Karpas-422 (cell line): Measurements from ENCODE around the gene PRIMPOL. TPM values are rescaled to one million over a fixed set of nuclear protein-coding genes. Genes with fewer than 3 reads are reported as not detected.

Experiments used
- DNase-seq: peaks from one replicate; pipeline ENCODE4 v3.0.0-alpha.2; 2015
- H2AFZ ChIP-seq: fragments of 200-600 bp; sonication (generic); 2 replicates; pipeline ENCODE4 v1.6.1; 2014; ENCODE audit warnings: antibody characterized with exemption, low read length, mixed read lengths
- H3K27ac ChIP-seq: fragments of 200-600 bp; sonication (generic); 2 replicates; pipeline ENCODE4 v1.5.1; 2014; ENCODE audit warnings: mild to moderate bottlenecking, low read length, moderate library complexity
- H3K27me3 ChIP-seq: fragments of 200-600 bp; sonication (generic); 2 replicates; pipeline ENCODE4 v1.6.1; 2014; ENCODE audit warnings: low read length, mixed read lengths
- H3K36me3 ChIP-seq: fragments of 200-600 bp; sonication (generic); 2 replicates; pipeline ENCODE4 v1.6.1; 2014; ENCODE audit warnings: low read length, mixed read lengths; ENCODE audit not compliant: insufficient read depth
- H3K4me1 ChIP-seq: fragments of 200-600 bp; sonication (generic); 2 replicates; pipeline ENCODE4 v1.6.1; 2014; ENCODE audit warnings: mild to moderate bottlenecking, low read length, mixed read lengths
- H3K4me2 ChIP-seq: fragments of 200-600 bp; sonication (generic); 2 replicates; pipeline ENCODE4 v1.6.1; 2014; ENCODE audit warnings: low read length, low read depth, mild to moderate bottlenecking; ENCODE audit not compliant: poor library complexity, severe bottlenecking
- H3K4me3 ChIP-seq: fragments of 200-600 bp; sonication (generic); 2 replicates; pipeline ENCODE4 v1.5.1; 2014; ENCODE audit warnings: mild to moderate bottlenecking, antibody characterized with exemption, low read length, mixed read lengths
- H3K79me2 ChIP-seq: fragments of 200-600 bp; sonication (generic); 2 replicates; pipeline ENCODE4 v1.6.1; 2014; ENCODE audit warnings: mild to moderate bottlenecking, low read length, mixed read lengths
- H3K9ac ChIP-seq: fragments of 200-600 bp; sonication (generic); 2 replicates; pipeline ENCODE4 v1.6.0; 2014; ENCODE audit warnings: low read length
- H3K9me2 ChIP-seq: fragments of 200-600 bp; sonication (generic), shearing (Covaris generic); replicated peaks from 2 replicates; pipeline ENCODE4 v1.6.0; 2014; ENCODE audit warnings: mild to moderate bottlenecking, low read length, moderate library complexity; ENCODE audit not compliant: insufficient read depth
- H3K9me3 ChIP-seq: fragments of 300-700, 200-600 bp; sonication (generic); 2 replicates; pipeline ENCODE4 v1.6.1; 2014; ENCODE audit warnings: low read length, mixed read lengths
- H4K20me1 ChIP-seq: fragments of 200-600 bp; sonication (generic); 2 replicates; pipeline ENCODE4 v1.6.1; 2014; ENCODE audit warnings: mild to moderate bottlenecking, antibody characterized with exemption, low read length, low read depth; ENCODE audit not compliant: insufficient read depth
- total RNA-seq: library from RNA; depleted of rRNA; stranded (reverse); fragments of >200 nt; shearing (Covaris generic); gene quantifications from 2 replicates; pipeline ENCODE4 v1.2.3, GENCODE V29; 2014; ENCODE audit warnings: low replicate concordance

Gene PRIMPOL
- total RNA-seq, 1 experiment from 2014 or later = 35.2 TPM

DNA sequence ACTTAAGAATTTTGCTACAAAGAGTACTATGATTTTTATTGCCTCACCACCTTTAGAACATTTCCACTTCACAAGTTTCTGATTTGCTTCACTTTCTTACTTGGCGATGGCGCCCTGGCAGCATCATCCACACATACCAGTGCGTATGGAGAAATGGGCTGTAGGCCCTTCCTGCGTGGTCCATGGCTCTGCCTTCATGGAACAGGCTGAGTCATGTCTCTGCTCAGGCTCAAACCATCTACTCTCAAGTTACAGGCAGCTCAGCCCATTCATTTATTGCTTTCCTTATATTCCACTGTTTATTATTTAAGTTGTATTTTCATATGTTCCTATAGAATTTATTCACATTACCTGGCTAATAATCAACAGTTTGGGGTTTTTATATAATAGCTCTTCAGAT is 21.4 kb upstream of the PRIMPOL start:
- Histone ChIP-seq H3K9me3 (no peaks in the 10 kb centered on the region), H3K4me1 (no peaks in the 10 kb centered on the region), H4K20me1 (no peaks in the 10 kb centered on the region), H3K4me2 (no peak overlapping the region), H3K36me3 (peaks cover 10% of the 10 kb centered on the region; the same call in 1 of the 2 replicates), H2AFZ (no peak overlapping the region), H3K27me3 (no peaks in the 10 kb centered on the region), H3K79me2 (no peaks in the 10 kb centered on the region), H3K9ac (no peak overlapping the region), H3K27ac (no peak overlapping the region), H3K9me2 (no peaks in the 10 kb centered on the region), H3K4me3 (no peak overlapping the region)
- DNase-seq = no peak

DNA sequence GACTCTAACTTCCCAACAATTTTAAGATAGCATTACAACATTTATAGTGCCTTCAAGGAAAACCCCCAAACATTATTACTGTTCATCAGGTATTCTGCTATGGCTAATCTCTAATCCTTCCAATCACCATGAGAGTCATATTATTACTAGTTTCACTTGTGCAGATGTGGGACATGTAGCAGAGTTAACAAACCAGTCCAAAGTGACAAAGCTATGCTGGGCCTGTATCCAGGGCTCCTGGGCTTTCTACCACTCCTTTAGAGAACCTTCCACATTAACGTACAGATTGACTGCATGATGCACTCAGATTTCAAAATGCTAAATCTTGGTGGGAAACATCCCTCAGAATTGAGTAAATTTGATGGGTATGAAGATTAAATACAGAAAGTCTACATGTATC is 16.7 kb upstream of the PRIMPOL start:
- Histone ChIP-seq H2AFZ (no peak overlapping the region), H3K4me2 (no peak overlapping the region), H3K4me3 (no peak overlapping the region), H3K4me1 (no peaks in the 10 kb centered on the region), H3K9me2 (no peaks in the 10 kb centered on the region), H3K79me2 (peaks cover 10% of the 10 kb centered on the region; the same call in 1 of the 2 replicates), H3K27me3 (no peaks in the 10 kb centered on the region), H3K27ac (no peak overlapping the region), H3K9me3 (no peaks in the 10 kb centered on the region), H4K20me1 (no peaks in the 10 kb centered on the region), H3K9ac (no peak overlapping the region), H3K36me3 (peaks cover 17% of the 10 kb centered on the region; the same call in 1 of the 2 replicates)
- no peak for DNase-seq

DNA sequence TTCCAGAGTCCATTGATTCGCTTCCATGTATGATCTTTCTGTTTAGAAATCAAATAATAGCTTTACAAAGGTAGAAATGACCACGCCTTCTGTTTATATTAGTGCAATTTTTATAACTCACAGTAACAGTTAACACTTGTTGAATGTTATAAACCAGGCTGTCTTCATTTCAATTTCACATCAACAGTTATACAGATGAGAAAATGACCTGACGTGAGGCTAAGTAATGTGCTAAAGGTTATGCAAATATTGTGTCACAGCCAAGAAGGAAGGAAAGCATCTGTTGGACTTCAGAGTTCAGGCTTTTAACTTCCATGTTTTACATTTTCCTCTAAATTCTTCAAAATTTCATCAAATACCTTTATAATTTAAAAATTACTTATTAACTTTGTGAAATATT is 14.2 kb upstream of the PRIMPOL start:
- no peaks in the 10 kb centered on the region for H4K20me1 ChIP-seq

DNA sequence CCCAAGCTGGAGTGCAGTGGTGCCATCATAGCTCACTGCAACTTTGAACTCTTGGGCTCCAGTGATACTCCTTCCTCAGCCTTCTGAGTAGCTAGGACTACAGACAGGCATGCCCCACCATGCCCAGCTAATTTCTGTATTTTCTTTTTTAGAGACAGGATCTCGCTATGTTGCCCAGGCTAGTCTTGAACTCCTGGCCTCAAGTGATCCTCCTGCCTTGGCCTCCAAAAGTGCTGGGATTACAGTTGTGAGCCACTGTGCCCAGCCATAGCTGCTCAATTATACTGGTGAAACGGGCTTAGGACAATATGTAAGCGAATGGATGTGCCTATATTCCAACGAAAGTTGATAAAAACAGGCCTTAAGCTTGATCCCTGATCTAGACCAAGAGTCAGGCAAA is 13.4 kb upstream of the PRIMPOL start:
- Histone ChIP-seq H4K20me1 (no peaks in the 10 kb centered on the region), H3K27ac (no peak overlapping the region), H3K36me3 (peaks cover 10% of the 10 kb centered on the region; the same call in 1 of the 2 replicates)

More for the DNA sequence above, 14.2 kb upstream of the PRIMPOL start:
- DNase-seq = no peak
- Histone ChIP-seq H3K9ac (no peak overlapping the region), H3K4me2 (no peak overlapping the region), H2AFZ (no peak overlapping the region), H3K36me3 (peaks cover 10% of the 10 kb centered on the region; the same call in 1 of the 2 replicates), H3K4me1 (no peaks in the 10 kb centered on the region), H3K9me2 (no peaks in the 10 kb centered on the region), H3K27ac (no peak overlapping the region), H3K27me3 (no peaks in the 10 kb centered on the region), H3K4me3 (no peak overlapping the region), H3K9me3 (no peaks in the 10 kb centered on the region), H3K79me2 (peaks cover 32% of the 10 kb centered on the region)

DNA sequence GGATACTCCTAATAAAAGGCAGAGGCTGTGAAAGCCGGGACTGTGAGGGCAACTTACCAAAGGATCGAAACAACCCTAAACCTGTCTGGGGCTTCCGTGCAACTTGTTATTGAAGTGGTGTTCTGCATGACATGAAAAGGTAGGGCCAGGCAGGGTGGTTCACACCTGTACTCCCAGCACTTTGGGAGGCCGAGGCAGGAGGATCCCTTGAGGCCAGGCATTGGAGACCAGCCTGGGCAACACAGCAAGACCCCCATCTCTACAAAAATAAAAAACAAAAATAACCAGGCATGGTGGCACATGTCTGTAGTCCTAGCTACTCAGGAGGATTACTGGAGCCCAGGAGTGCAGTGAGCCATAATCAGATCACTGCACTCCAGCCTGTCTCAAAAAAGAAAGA is 12.6 kb upstream of the PRIMPOL start:
- Histone ChIP-seq H3K4me3 (no peak overlapping the region), H3K27me3 (no peaks in the 10 kb centered on the region), H4K20me1 (no peaks in the 10 kb centered on the region), H3K4me2 (no peak overlapping the region), H3K9me3 (no peaks in the 10 kb centered on the region), H2AFZ (no peak overlapping the region), H3K79me2 (peaks cover 46% of the 10 kb centered on the region), H3K27ac (no peak overlapping the region), H3K9ac (no peak overlapping the region), H3K36me3 (peaks cover 10% of the 10 kb centered on the region; the same call in 1 of the 2 replicates), H3K9me2 (no peaks in the 10 kb centered on the region), H3K4me1 (peaks cover 10% of the 10 kb centered on the region)
- no peak for DNase-seq

More for the DNA sequence above, 13.4 kb upstream of the PRIMPOL start:
- Histone ChIP-seq H3K4me2 (no peak overlapping the region), H2AFZ (no peak overlapping the region), H3K9me2 (no peaks in the 10 kb centered on the region), H3K79me2 (peaks cover 40% of the 10 kb centered on the region), H3K27me3 (no peaks in the 10 kb centered on the region), H3K4me1 (peaks cover 4% of the 10 kb centered on the region), H3K9me3 (no peaks in the 10 kb centered on the region), H3K4me3 (no peak overlapping the region), H3K9ac (no peak overlapping the region)
- DNase-seq = no peak

DNA sequence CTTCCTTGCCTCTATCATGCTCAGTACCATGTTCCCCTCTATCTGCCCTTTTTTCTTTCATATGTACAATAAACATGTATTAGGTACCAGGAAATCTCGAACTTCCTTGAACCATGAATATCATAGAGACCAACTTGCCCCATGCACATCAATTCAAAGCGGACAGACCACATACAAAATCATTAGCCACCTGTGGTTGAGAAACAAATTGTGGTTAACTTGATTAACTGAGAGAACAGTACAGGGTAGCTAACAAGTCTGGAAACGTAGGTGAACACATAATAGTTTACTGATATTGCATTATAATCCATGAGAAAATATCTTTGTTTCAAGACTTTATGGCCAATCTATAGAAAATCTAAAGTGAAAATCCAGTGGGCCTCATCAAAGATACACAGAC is 8.5 kb upstream of the PRIMPOL start:
- no peaks in the 10 kb centered on the region; the same call in 1 of the 2 replicates for H3K36me3 ChIP-seq
- H3K9ac ChIP-seq = no peak overlapping the region
- peaks cover 76% of the 10 kb centered on the region for H3K79me2 ChIP-seq
- no peak overlapping the region for H3K4me2 ChIP-seq
- no peak overlapping the region for H3K27ac ChIP-seq
- H3K27me3 ChIP-seq = no peaks in the 10 kb centered on the region
- H3K9me2 ChIP-seq = no peaks in the 10 kb centered on the region
- peaks cover 24% of the 10 kb centered on the region for H3K4me1 ChIP-seq
- no peak overlapping the region for H2AFZ ChIP-seq
- DNase-seq = no peak
- no peaks in the 10 kb centered on the region for H4K20me1 ChIP-seq
- H3K4me3 ChIP-seq = no peak overlapping the region
- H3K9me3 ChIP-seq = no peaks in the 10 kb centered on the region

DNA sequence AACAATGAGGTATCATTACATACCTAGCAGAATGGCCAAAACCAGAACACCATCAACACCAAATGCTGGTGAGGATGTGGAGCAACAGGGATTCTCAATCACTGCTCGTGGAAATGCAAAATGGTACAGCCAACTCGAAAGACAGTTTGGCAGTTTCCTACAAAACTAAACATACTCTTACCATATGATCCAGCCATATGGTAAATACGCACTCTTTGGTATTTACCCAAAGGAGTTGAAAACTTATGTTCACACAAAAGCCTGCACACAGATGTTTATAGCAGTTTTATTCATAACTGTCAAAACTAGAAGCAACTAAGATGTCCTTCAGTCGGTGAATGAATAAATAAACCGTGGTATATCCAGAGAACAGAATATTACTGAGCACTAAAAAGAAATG is 8.1 kb upstream of the PRIMPOL start:
- H3K9me3 ChIP-seq = no peaks in the 10 kb centered on the region
- H3K9me2 ChIP-seq = no peaks in the 10 kb centered on the region
- H3K9ac ChIP-seq = no peak overlapping the region
- no peak for DNase-seq
- H3K4me1 ChIP-seq = peaks cover 28% of the 10 kb centered on the region
- H3K79me2 ChIP-seq = peaks cover 81% of the 10 kb centered on the region
- no peak overlapping the region for H2AFZ ChIP-seq
- no peaks in the 10 kb centered on the region; the same call in 1 of the 2 replicates for H3K36me3 ChIP-seq
- no peak overlapping the region for H3K27ac ChIP-seq
- H3K4me2 ChIP-seq = no peak overlapping the region
- H3K27me3 ChIP-seq = no peaks in the 10 kb centered on the region
- no peak overlapping the region for H3K4me3 ChIP-seq
- no peaks in the 10 kb centered on the region for H4K20me1 ChIP-seq

DNA sequence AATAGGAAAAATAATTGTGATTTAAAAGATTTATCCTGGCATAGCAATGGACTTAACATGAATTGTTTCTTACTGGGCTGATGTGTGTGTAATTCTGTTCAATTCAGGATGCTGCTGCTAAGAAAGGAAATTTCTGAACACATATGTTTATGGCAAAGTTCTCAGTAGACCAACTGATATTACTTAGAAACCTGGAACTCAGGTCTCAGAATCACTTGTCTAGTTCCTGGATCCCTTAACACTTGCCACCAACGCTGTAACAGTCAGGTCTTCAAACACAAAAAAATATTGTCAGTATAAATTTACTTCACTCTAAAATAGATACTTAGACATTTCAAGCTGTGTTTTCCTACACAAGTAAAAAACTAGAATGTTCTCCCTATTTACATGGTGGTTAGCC is 5.8 kb upstream of the PRIMPOL start:
- no peaks in the 10 kb centered on the region for H4K20me1 ChIP-seq
- no peak overlapping the region for H2AFZ ChIP-seq
- H3K27me3 ChIP-seq = no peaks in the 10 kb centered on the region
- no peak overlapping the region for H3K4me3 ChIP-seq
- peaks cover 44% of the 10 kb centered on the region for H3K4me1 ChIP-seq
- no peak overlapping the region for H3K27ac ChIP-seq
- H3K79me2 ChIP-seq = peaks cover 94% of the 10 kb centered on the region
- no peaks in the 10 kb centered on the region for H3K9me3 ChIP-seq
- no peak overlapping the region for H3K9ac ChIP-seq
- no peak overlapping the region for H3K4me2 ChIP-seq
- DNase-seq = no peak
- H3K9me2 ChIP-seq = no peaks in the 10 kb centered on the region
- H3K36me3 ChIP-seq = peaks cover 2% of the 10 kb centered on the region; the same call in 1 of the 2 replicates
